WTC11 (cell line): ENCODE data around the gene NDST3. TPM values are rescaled to one million over a fixed set of nuclear protein-coding genes. Genes with fewer than 3 reads are reported as not detected.
"Not testable (repeated sequence)": the region's sequence is repeated elsewhere in the genome, so short reads cannot be mapped to it uniquely, and the experiment has no call there.

Source experiments
- ATAC-seq: fragments of 200-7000 bp; cut with Tn5 transposase; 2 replicates; pipeline ENCODE4 v1.10.0; 2021; ENCODE audit warnings: mild to moderate bottlenecking, moderate library complexity
- CTCF ChIA-PET: fragments of 300-600 bp; sonication (Branson Sonifier 250); formaldehyde crosslinking; loops from one replicate; lab custom pipeline; 2021; ENCODE audit warnings: antibody characterized with exemption; lab: Charles Lee
- POLR2A ChIA-PET: fragments of 350-600 bp; sonication (Branson Sonifier 250); formaldehyde crosslinking; loops from one replicate; lab custom pipeline; 2021; ENCODE audit warnings: antibody characterized with exemption; lab: Charles Lee
- DNase-seq: peaks from one replicate; pipeline ENCODE4 v3.0.0; 2021; ENCODE audit warnings: low spot score
- H3K27ac Mint-ChIP-seq: 2 replicates; pipeline ENCODE4 v1.8.0; 2021; ENCODE audit warnings: mixed read lengths
- H3K27me3 Mint-ChIP-seq: 2 replicates; pipeline ENCODE4 v1.8.0; 2021; ENCODE audit warnings: low read depth, mild to moderate bottlenecking, moderate library complexity, mixed read lengths
- H3K36me3 Mint-ChIP-seq: 2 replicates; pipeline ENCODE4 v1.8.0; 2021; ENCODE audit warnings: mixed read lengths
- H3K4me1 Mint-ChIP-seq: 2 replicates; pipeline ENCODE4 v1.8.0; 2022; ENCODE audit warnings: mixed read lengths
- H3K4me3 Mint-ChIP-seq: 2 replicates; pipeline ENCODE4 v1.8.0; 2021; ENCODE audit warnings: mild to moderate bottlenecking, moderate library complexity, mixed read lengths
- H3K9me3 Mint-ChIP-seq: 2 replicates; pipeline ENCODE4 v1.8.0; 2021; ENCODE audit warnings: mixed read lengths
- ATF1 ChIP-seq: sonication (generic); formaldehyde crosslinking; IDR thresholded peaks from 2 replicates; pipeline ENCODE4 v1.8.1; 2023; ENCODE audit warnings: mild to moderate bottlenecking, moderate library complexity, missing genetic modification reagents
- CREB1 ChIP-seq: sonication (generic); formaldehyde crosslinking; IDR thresholded peaks from 2 replicates; pipeline ENCODE4 v1.8.0; 2023; ENCODE audit warnings: mild to moderate bottlenecking, missing genetic modification reagents
- CREM ChIP-seq: sonication (generic); formaldehyde crosslinking; IDR thresholded peaks from 2 replicates; pipeline ENCODE4 v1.8.1; 2022; ENCODE audit warnings: mild to moderate bottlenecking, missing genetic modification reagents, moderate library complexity
- EMX1 ChIP-seq: fragments of 250-450 bp; sonication (Bioruptor Pico); IDR thresholded peaks from 2 replicates; pipeline ENCODE4 v1.8.0; 2021; ENCODE audit warnings: mild to moderate bottlenecking
- HMGA2 ChIP-seq: fragments of 250-450 bp; sonication (Bioruptor Pico); IDR thresholded peaks from 2 replicates; pipeline ENCODE4 v1.4.0; 2021; ENCODE audit warnings: mild to moderate bottlenecking, moderate library complexity
- JUN ChIP-seq: sonication (generic); formaldehyde crosslinking; IDR thresholded peaks from 2 replicates; pipeline ENCODE4 v1.8.0; 2023; ENCODE audit warnings: mild to moderate bottlenecking, missing genetic modification reagents
- RELA ChIP-seq: sonication (generic); formaldehyde crosslinking; IDR thresholded peaks from 2 replicates; pipeline ENCODE4 v1.8.1; 2022; ENCODE audit warnings: missing genetic modification reagents, mild to moderate bottlenecking, borderline replicate concordance
- SOX15 ChIP-seq: fragments of 250-450 bp; sonication (Bioruptor Pico); IDR thresholded peaks from 2 replicates; pipeline ENCODE4 v1.9.0; 2021; ENCODE audit warnings: mild to moderate bottlenecking
- STAT6 ChIP-seq: sonication (generic); formaldehyde crosslinking; conservative IDR thresholded peaks from 2 replicates; pipeline ENCODE4 v1.8.1; 2023; ENCODE audit warnings: mild to moderate bottlenecking, low read depth, missing genetic modification reagents, moderate library complexity
- TEAD1 ChIP-seq: sonication (generic); formaldehyde crosslinking; IDR thresholded peaks from 2 replicates; pipeline ENCODE4 v1.8.0; 2022; ENCODE audit warnings: mild to moderate bottlenecking, missing genetic modification reagents
- TEAD4 ChIP-seq: sonication (generic); formaldehyde crosslinking; IDR thresholded peaks from 2 replicates; pipeline ENCODE4 v1.8.0; 2022; ENCODE audit warnings: mild to moderate bottlenecking, missing genetic modification reagents
- TP53 ChIP-seq: sonication (generic); formaldehyde crosslinking; IDR thresholded peaks from 2 replicates; pipeline ENCODE4 v1.8.1; 2023; ENCODE audit warnings: mild to moderate bottlenecking, missing genetic modification reagents
- ZBTB21 ChIP-seq: sonication (generic); formaldehyde crosslinking; IDR thresholded peaks from 2 replicates; pipeline ENCODE4 v1.8.1; 2023; ENCODE audit warnings: mild to moderate bottlenecking, missing genetic modification reagents, borderline replicate concordance
- ZNF396 ChIP-seq: fragments of 250-450 bp; sonication (Bioruptor Pico); IDR thresholded peaks from 2 replicates; pipeline ENCODE4 v1.8.0; 2021; ENCODE audit warnings: mild to moderate bottlenecking, moderate library complexity, borderline replicate concordance
- ZNF423 ChIP-seq: fragments of 250-450 bp; sonication (Bioruptor Pico); IDR thresholded peaks from 2 replicates; pipeline ENCODE4 v2.1.2; 2022; ENCODE audit warnings: mild to moderate bottlenecking, moderate library complexity
- ZNF512 ChIP-seq: sonication (generic); formaldehyde crosslinking; IDR thresholded peaks from 2 replicates; pipeline ENCODE4 v1.8.1; 2022; ENCODE audit warnings: missing genetic modification reagents, borderline replicate concordance
- ZNF671 ChIP-seq: fragments of 250-450 bp; sonication (Bioruptor Pico); IDR thresholded peaks from 2 replicates; pipeline ENCODE4 v1.8.0; 2021; ENCODE audit warnings: mild to moderate bottlenecking
- total RNA-seq: library from RNA; stranded (reverse); gene quantifications from 3 replicates; pipeline ENCODE4 v1.2.3, GENCODE V29; 2021
- TF ChIP-seq, protein P1 (sequence below): fragments of 250-450 bp; sonication (Bioruptor Pico); IDR thresholded peaks from 2 replicates; pipeline ENCODE4 v1.9.0; 2021; ENCODE audit warnings: mild to moderate bottlenecking
- TF ChIP-seq, protein P2 (sequence below): sonication (generic); formaldehyde crosslinking; IDR thresholded peaks from 2 replicates; pipeline ENCODE4 v1.8.1; 2023; ENCODE audit warnings: mild to moderate bottlenecking, moderate library complexity, missing genetic modification reagents

Gene NDST3
- total RNA-seq, 1 experiment from 2014 or later, result 0.37 TPM

GRCh38 chr4:118290951-118291350 is 256.7 kb downstream of the NDST3 start (continued):
- TF ChIP-seq RELA (CRISPR knock-in tag) (no peak), TEAD1 (CRISPR knock-in tag) (no peak), TP53 (CRISPR knock-in tag) (no peak)
- TF ChIP-seq, all 79 proteins: peak for 0

DNA sequence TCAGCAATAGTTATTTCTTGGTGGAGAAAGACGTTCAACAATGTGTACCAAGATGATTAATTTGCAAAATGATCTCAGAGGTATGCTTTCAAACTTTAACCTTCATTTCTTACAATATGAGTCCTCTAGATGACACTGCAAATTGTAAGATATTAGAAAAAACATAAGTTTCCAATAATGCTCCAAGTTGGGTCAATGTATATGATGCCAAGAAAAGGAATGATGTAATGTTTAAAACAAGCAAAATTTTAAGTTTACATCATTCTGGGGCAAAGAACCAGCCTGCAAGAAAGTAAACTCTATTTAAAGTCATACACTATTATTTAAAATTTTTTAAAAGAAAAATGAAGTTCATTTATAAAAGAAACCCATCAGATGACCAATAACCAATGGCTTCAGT is 262.4 kb downstream of the NDST3 start:
- Mint-ChIP-seq H3K27me3 (no peaks in the 10 kb centered on the region), H3K4me1 (no peaks in the 10 kb centered on the region), H3K36me3 (no peaks in the 10 kb centered on the region), H3K27ac (no peak overlapping the region), H3K9me3 (no peaks in the 10 kb centered on the region), H3K4me3 (no peak overlapping the region)
- POLR2A ChIA-PET, result no interaction called here
- TF ChIP-seq ATF1 (CRISPR knock-in tag) (no peak), ZNF396 (CRISPR knock-in tag) (no peak), CREB1 (CRISPR knock-in tag) (no peak), ZNF512 (CRISPR knock-in tag) (no peak), TEAD1 (CRISPR knock-in tag) (no peak), ZNF671 (no peak), STAT6 (no peak), EMX1 (CRISPR knock-in tag) (no peak), SOX15 (no peak), ZBTB21 (CRISPR knock-in tag) (no peak), JUN (CRISPR knock-in tag) (no peak), TEAD4 (no peak), CREM (CRISPR knock-in tag) (no peak), ZNF423 (CRISPR knock-in tag) (no peak)
- TF ChIP-seq, protein P1, sequence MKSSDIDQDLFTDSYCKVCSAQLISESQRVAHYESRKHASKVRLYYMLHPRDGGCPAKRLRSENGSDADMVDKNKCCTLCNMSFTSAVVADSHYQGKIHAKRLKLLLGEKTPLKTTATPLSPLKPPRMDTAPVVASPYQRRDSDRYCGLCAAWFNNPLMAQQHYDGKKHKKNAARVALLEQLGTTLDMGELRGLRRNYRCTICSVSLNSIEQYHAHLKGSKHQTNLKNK, result no peak
- TF ChIP-seq, protein P2, sequence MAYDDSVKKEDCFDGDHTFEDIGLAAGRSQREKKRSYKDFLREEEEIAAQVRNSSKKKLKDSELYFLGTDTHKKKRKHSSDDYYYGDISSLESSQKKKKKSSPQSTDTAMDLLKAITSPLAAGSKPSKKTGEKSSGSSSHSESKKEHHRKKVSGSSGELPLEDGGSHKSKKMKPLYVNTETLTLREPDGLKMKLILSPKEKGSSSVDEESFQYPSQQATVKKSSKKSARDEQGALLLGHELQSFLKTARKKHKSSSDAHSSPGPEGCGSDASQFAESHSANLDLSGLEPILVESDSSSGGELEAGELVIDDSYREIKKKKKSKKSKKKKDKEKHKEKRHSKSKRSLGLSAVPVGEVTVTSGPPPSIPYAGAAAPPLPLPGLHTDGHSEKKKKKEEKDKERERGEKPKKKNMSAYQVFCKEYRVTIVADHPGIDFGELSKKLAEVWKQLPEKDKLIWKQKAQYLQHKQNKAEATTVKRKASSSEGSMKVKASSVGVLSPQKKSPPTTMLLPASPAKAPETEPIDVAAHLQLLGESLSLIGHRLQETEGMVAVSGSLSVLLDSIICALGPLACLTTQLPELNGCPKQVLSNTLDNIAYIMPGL (CRISPR knock-in tag), result no peak
- ATAC-seq (no peak), DNase-seq (no peak)
- CTCF ChIA-PET, result interaction anchor here (1.6 kb wide), 1 partner anchor 57 kb away, joined by 6 read pairs; the partner anchor contains the start of gene PRSS12

DNA sequence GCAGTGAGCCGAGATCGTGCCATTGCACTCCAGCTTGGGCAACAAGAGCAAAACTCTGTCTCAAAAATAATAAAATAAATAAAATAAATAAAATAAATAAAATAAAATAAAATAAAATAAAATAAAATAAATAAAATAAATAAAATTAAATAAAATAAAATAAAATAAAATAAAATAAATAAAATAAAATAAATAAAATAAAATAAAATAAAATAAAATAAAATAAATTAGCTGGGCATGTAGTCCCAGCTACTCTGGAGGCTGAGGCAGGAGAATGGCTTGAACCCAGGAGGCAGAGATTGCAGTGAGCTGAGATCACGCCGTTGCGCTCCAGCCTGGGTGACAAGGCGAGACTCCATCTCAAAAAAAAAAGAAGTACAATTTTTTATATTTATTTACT is 265.3 kb downstream of the NDST3 start:
- H3K27me3 Mint-ChIP-seq, H3K4me3 Mint-ChIP-seq, H3K36me3 Mint-ChIP-seq, DNase-seq, ATAC-seq, H3K9me3 Mint-ChIP-seq, POLR2A ChIA-PET, H3K4me1 Mint-ChIP-seq, H3K27ac Mint-ChIP-seq: not testable (repeated sequence)
- CTCF ChIA-PET, result interaction anchor here (2.5 kb wide), 1 partner anchor 53 kb away, joined by 8 read pairs; the partner anchor contains the start of gene PRSS12
- TF ChIP-seq HMGA2 (CRISPR knock-in tag), result peak; percentile 99
